SU-DHL-6 (cell line): ENCODE data around the gene SLC25A6.

ENCODE experiments used
- CTCF ChIP-seq: fragments of 200-600 bp; sonication (generic); IDR thresholded peaks from one replicate; pipeline ENCODE4 v1.5.1; 2017; ENCODE audit warnings: antibody characterized with exemption, mild to moderate bottlenecking, low read length, moderate library complexity; ENCODE audit not compliant: insufficient read depth, poor library complexity, severe bottlenecking
- EZH2phosphoT487 ChIP-seq: fragments of 200-600 bp; sonication (generic), shearing (Covaris generic); conservative IDR thresholded peaks from 2 replicates; pipeline ENCODE4 v1.6.1; 2018; ENCODE audit warnings: mild to moderate bottlenecking, antibody characterized with exemption, low read length, moderate library complexity, mixed read lengths

GRCh38 chrX:1423215-1423614 lies 31.3 kb upstream of the SLC25A6 start:
- TF ChIP-seq EZH2phosphoT487: no peak
- no peak for TF ChIP-seq CTCF
